Smooth muscle cell (in vitro differentiated cells): ENCODE data around the gene KCNQ2. TPM values are rescaled to one million over a fixed set of nuclear protein-coding genes. Genes with fewer than 3 reads are reported as not detected.

Experiments used
- DNase-seq: peaks from one replicate; lab custom pipeline; 2025; ENCODE audit not compliant: unreplicated experiment; lab: John Stamatoyannopoulos, UW
- H2AFZ ChIP-seq: fragments of 200-600 bp; sonication (generic); 2 replicates; pipeline ENCODE4 v1.6.0; 2016; ENCODE audit warnings: antibody characterized with exemption, low read depth, mild to moderate bottlenecking
- H3F3A ChIP-seq: fragments of 200-600 bp; sonication (generic); 2 replicates; pipeline ENCODE4 v1.6.0; 2017; ENCODE audit warnings: antibody characterized with exemption, low read depth
- H3K27ac ChIP-seq: fragments of 200-600 bp; sonication (generic); 2 replicates; pipeline ENCODE4 v1.5.1; 2016; ENCODE audit warnings: low read depth, mild to moderate bottlenecking
- H3K27me3 ChIP-seq: fragments of 200-600 bp; sonication (generic); 2 replicates; pipeline ENCODE4 v1.6.1; 2016; ENCODE audit warnings: low read depth, mild to moderate bottlenecking
- H3K36me3 ChIP-seq: fragments of 200-600 bp; sonication (generic); 2 replicates; pipeline ENCODE4 v1.5.1; 2016; ENCODE audit warnings: low read depth
- H3K4me1 ChIP-seq: fragments of 200-600 bp; sonication (generic); 2 replicates; pipeline ENCODE4 v1.5.1; 2016; ENCODE audit warnings: low read depth
- H3K4me2 ChIP-seq: fragments of 200-600 bp; sonication (generic); 2 replicates; pipeline ENCODE4 v1.6.0; 2016; ENCODE audit warnings: mild to moderate bottlenecking
- H3K4me3 ChIP-seq: fragments of 200-600 bp; sonication (generic); 2 replicates; pipeline ENCODE4 v1.5.1; 2016; ENCODE audit warnings: mild to moderate bottlenecking
- H3K79me2 ChIP-seq: fragments of 200-600 bp; sonication (generic); 2 replicates; pipeline ENCODE4 v1.6.0; 2016; ENCODE audit warnings: low read depth, mild to moderate bottlenecking
- H3K9ac ChIP-seq: fragments of 200-600 bp; sonication (generic); 2 replicates; pipeline ENCODE4 v1.6.0; 2016; ENCODE audit warnings: low read depth
- H3K9me3 ChIP-seq: fragments of 200-600 bp; sonication (generic); replicated peaks from 2 replicates; pipeline ENCODE4 v1.5.1; 2016; ENCODE audit warnings: low read depth
- H4K20me1 ChIP-seq: fragments of 200-600 bp; sonication (generic); 2 replicates; pipeline ENCODE4 v1.6.0; 2016; ENCODE audit warnings: low read depth
- WGBS: methylation state at CpG from one replicate; pipeline ENCODE4 v1.1.7; 2016; ENCODE audit warnings: low lambda C conversion rate; 5-methylcytosine and 5-hydroxymethylcytosine counted together
- polyA plus RNA-seq: library from polyadenylated mRNA; unstranded; fragments of >200 nt; fragmentation: Nextera tagmentation; extraction: Ambion mirVana; gene quantifications from 2 replicates; pipeline ENCODE4 v1.2.1, GENCODE V29; 2016
- total RNA-seq: library from RNA; depleted of rRNA; stranded (reverse); fragments of >200 nt; gene quantifications from 2 replicates; pipeline ENCODE4 v1.2.3, GENCODE V29; 2014
- TF ChIP-seq, protein P1 (sequence below): fragments of 200-600 bp; sonication (generic); IDR thresholded peaks from 2 replicates; pipeline ENCODE4 v1.5.1; 2017; ENCODE audit warnings: borderline replicate concordance, mild to moderate bottlenecking, antibody characterized with exemption; ENCODE audit not compliant: insufficient read depth, poor library complexity, severe bottlenecking

The KCNQ2 gene
- total and polyA plus RNA-seq, 2 experiments from 2014 or later: 5.1 to 5.7 TPM

DNA sequence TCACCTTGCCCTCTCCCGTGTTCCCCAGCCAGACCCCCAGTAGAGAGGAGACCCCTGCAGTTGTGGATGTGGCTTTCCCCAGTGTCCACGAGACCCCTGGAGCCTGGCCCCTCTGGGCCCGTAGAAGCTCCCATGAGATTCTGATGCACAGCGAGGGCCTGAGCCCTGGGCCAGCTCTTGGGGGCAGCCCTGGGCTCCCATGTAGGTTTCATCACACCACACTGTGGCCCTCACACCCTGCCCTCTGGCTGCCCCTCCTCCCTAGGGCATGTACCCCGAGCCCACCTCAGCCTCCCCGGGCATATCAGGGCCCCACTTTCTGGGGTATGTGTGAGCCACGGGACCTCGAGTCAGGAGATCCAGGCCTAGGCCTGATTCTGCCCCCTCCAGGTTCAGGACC, 104.3 kb downstream of the KCNQ2 start:
- Histone ChIP-seq H3K4me2 (no peak overlapping the region), H3F3A (no peaks in the 10 kb centered on the region), H2AFZ (no peak overlapping the region), H3K9me3 (no peaks in the 10 kb centered on the region), H3K27me3 (peaks cover 4% of the 10 kb centered on the region), H3K79me2 (no peaks in the 10 kb centered on the region), H3K27ac (no peak overlapping the region), H3K4me3 (no peak overlapping the region), H3K9ac (no peak overlapping the region), H3K4me1 (peaks cover 7% of the 10 kb centered on the region), H3K36me3 (no peaks in the 10 kb centered on the region), H4K20me1 (no peaks in the 10 kb centered on the region)
- no peak for DNase-seq
- TF ChIP-seq, protein P1, sequence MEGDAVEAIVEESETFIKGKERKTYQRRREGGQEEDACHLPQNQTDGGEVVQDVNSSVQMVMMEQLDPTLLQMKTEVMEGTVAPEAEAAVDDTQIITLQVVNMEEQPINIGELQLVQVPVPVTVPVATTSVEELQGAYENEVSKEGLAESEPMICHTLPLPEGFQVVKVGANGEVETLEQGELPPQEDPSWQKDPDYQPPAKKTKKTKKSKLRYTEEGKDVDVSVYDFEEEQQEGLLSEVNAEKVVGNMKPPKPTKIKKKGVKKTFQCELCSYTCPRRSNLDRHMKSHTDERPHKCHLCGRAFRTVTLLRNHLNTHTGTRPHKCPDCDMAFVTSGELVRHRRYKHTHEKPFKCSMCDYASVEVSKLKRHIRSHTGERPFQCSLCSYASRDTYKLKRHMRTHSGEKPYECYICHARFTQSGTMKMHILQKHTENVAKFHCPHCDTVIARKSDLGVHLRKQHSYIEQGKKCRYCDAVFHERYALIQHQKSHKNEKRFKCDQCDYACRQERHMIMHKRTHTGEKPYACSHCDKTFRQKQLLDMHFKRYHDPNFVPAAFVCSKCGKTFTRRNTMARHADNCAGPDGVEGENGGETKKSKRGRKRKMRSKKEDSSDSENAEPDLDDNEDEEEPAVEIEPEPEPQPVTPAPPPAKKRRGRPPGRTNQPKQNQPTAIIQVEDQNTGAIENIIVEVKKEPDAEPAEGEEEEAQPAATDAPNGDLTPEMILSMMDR: no peak
- WGBS: 99% methylated on average over 7 of the region's 8 CpGs

DNA sequence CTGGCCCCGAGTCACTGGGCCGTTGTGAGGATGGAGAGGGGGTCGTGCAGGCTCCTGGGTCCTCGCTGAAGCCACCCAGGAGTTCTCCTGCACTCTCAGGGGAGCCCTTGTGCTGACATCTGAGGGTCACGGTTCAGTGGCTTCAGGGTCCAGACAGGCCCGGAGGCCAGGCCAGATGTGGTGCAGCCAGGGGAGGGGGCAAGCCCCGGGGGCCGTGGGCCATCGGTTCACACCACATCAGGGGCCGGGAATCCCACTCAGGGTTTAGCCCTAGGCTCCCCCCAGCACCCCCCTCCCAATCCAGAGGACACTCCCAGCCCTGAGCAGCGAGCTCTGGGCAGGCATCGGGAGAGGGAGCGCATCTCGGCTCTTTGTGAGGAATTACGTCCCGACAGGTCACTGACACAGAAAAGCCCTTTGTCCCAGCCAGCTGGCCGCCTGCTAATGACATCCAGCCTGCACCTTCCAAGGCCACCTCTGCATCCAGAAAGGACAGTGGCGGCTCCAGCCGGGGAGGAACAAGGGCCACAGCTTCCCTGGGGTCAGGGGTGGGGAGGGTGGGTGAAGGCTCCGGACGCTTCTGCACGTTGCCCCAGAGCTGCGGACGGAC, 104.9 kb downstream of the KCNQ2 start:
- DNase-seq: no peak
- Histone ChIP-seq H3K27me3 (peaks cover 10% of the 10 kb centered on the region), H3K9me3 (no peaks in the 10 kb centered on the region), H3F3A (no peaks in the 10 kb centered on the region), H3K4me3 (no peak overlapping the region), H3K27ac (no peak overlapping the region), H3K79me2 (no peaks in the 10 kb centered on the region), H2AFZ (no peak overlapping the region), H4K20me1 (no peaks in the 10 kb centered on the region), H3K4me2 (no peak overlapping the region), H3K36me3 (no peaks in the 10 kb centered on the region), H3K4me1 (peaks cover 7% of the 10 kb centered on the region), H3K9ac (no peak overlapping the region)
- TF ChIP-seq, protein P1: no peak
- 87% methylated on average over 23 of the region's 24 CpGs for WGBS

DNA sequence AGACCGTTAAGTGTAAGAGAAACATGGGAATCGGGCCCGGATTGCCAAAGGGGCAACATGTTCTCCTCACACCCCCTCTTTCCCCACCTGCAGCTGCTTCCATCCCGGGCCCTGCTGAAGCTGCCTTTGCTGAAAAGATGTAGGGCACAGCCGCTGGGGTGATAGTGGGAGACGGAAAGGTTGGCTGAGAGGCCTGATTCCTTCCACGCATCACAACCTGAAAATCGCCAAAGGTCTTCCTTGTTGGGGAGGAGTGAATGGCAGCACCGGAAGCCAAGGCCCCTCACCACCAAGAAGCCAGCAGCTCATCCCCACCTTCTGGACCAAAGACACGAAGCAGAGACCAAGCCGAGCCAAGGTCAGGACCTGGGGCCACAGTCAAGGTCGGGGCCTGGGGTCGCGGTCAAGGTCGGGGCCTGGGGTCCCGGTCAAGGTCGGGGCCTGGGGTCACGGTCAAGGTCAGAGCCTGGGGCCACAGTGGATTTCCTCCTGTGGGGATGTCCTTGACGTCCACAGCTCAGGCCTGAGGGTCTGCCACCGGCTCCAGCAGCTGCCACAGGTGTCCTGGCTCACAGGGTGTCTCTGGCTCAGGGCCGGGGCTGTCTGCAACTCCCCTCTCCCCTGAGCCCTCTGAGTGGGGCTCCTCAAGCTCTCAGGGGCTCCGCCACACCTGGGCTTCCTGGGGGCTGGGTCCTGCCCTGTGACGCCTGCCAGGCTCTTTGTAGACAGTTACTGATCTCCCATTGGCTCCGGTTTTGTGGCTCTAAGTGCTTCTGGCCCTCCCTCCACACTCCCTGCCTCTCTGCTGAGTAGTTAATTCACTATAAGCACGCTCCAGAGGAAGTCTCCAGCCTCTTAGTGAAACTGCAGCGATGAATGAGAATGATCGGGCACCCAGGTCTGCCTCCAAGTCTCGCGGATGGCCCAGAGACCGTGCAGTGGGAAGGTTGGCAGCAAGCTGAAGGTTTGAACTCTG, 105.8 kb downstream of the KCNQ2 start:
- DNase-seq: no peak
- no peak overlapping the region for H3K27ac ChIP-seq
- H3K4me2 ChIP-seq: no peak overlapping the region
- WGBS: 85% methylated on average over 28 of the region's 30 CpGs
- TF ChIP-seq, protein P1: no peak
- H3K36me3 ChIP-seq: no peaks in the 10 kb centered on the region
- H3K9me3 ChIP-seq: no peaks in the 10 kb centered on the region
- H3K4me3 ChIP-seq: no peak overlapping the region
- peaks cover 13% of the 10 kb centered on the region for H3K4me1 ChIP-seq
- no peaks in the 10 kb centered on the region for H3F3A ChIP-seq
- no peaks in the 10 kb centered on the region for H4K20me1 ChIP-seq
- H3K79me2 ChIP-seq: no peaks in the 10 kb centered on the region
- no peak overlapping the region for H2AFZ ChIP-seq
- H3K27me3 ChIP-seq: peaks cover 19% of the 10 kb centered on the region
- no peak overlapping the region for H3K9ac ChIP-seq
